ENCODE results near the gene ENTPD1.
"Not testable (repeated sequence)": the region's sequence is repeated elsewhere in the genome, so short reads cannot be mapped to it uniquely, and the experiment has no call there.

Gene ENTPD1

GRCh38 chr10:95758351-95759025 lies 2.5 kb downstream of the ENTPD1 start:
- DNase-seq (ENCODE audit: low spot score): no peak

GRCh38 chr10:95759233-95759826 lies 3.4 kb downstream of the ENTPD1 start:
- DNase-seq (ENCODE audit: low spot score): no peak

- no peak for DNase-seq (ENCODE audit: low spot score)
Observed at GRCh38 chr10:95761939-95762492, 6.1 kb downstream of the ENTPD1 start.

GRCh38 chr10:95767884-95768556 lies 12.1 kb downstream of the ENTPD1 start:
- no peak for DNase-seq (ENCODE audit: low spot score)

- no peak for DNase-seq (ENCODE audit: low spot score)
Observed at GRCh38 chr10:95770084-95770720, 14.2 kb downstream of the ENTPD1 start.

- not testable (repeated sequence) for DNase-seq (ENCODE audit: low spot score)
Observed at GRCh38 chr10:95773454-95773853, 17.5 kb downstream of the ENTPD1 start.

GRCh38 chr10:95777638-95778037 lies 21.7 kb downstream of the ENTPD1 start:
- not testable (repeated sequence) for DNase-seq (ENCODE audit: low spot score)

GRCh38 chr10:95782318-95782717 lies 26.4 kb downstream of the ENTPD1 start:
- DNase-seq (ENCODE audit: low spot score): no peak

- no peak for DNase-seq (ENCODE audit: low spot score)
Observed at GRCh38 chr10:95783741-95784140, 27.8 kb downstream of the ENTPD1 start.

GRCh38 chr10:95784279-95784913 lies 28.4 kb downstream of the ENTPD1 start:
- DNase-seq (ENCODE audit: low spot score): no peak

- no peak for DNase-seq (ENCODE audit: low spot score)
Observed at GRCh38 chr10:95785317-95785716, 29.4 kb downstream of the ENTPD1 start.

- no peak for DNase-seq (ENCODE audit: low spot score)
Observed at GRCh38 chr10:95785942-95786669, 30.1 kb downstream of the ENTPD1 start.

- no peak for DNase-seq (ENCODE audit: low spot score)
Observed at GRCh38 chr10:95787447-95787846, 31.5 kb downstream of the ENTPD1 start.

- no peak for DNase-seq (ENCODE audit: low spot score)
Observed at GRCh38 chr10:95788830-95789229, 32.9 kb downstream of the ENTPD1 start.

- DNase-seq (ENCODE audit: low spot score): no peak
Observed at GRCh38 chr10:95789902-95790301, 33.9 kb downstream of the ENTPD1 start.

GRCh38 chr10:95790982-95791381 lies 35.0 kb downstream of the ENTPD1 start:
- DNase-seq (ENCODE audit: low spot score): no peak

GRCh38 chr10:95791425-95791979 lies 35.5 kb downstream of the ENTPD1 start:
- DNase-seq (ENCODE audit: low spot score): no peak

GRCh38 chr10:95792211-95792780 lies 36.3 kb downstream of the ENTPD1 start:
- DNase-seq (ENCODE audit: low spot score): no peak

- no peak for DNase-seq (ENCODE audit: low spot score)
Observed at GRCh38 chr10:95792874-95793285, 36.9 kb downstream of the ENTPD1 start.

GRCh38 chr10:95793401-95794045 lies 37.6 kb downstream of the ENTPD1 start:
- no peak for DNase-seq (ENCODE audit: low spot score)
